ENCODE results near the gene CPTP.

DNA sequence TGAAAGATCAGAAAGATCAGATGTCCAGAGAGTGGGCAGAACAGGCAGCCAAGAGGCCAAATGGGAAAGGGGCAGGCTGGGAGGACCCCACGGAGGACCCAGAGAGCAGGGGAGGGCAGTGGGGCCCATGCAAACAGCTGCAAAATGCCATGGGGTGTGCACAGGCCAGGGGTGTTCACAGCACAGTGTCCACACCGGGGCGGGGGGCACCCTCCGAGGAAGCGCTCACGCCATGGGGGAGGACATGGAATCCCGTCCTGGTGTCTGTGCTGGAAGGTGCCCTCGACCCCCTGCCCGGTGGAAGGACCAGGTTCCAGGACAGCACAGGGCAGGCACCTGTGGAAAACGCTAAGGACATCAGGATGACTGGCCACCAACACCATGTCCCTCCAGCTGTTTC is 1.6 kb upstream of the CPTP start:
- TF ChIP-seq EZH2 (IDR thresholded peaks at IDR 0.05; ENCODE audit: borderline replicate concordance, low read length) (no peak), CTCF (conservative IDR thresholded peaks at IDR 0.05 in 1 of 2, IDR thresholded peaks at IDR 0.05 in 1 of 2; ENCODE audit: extremely low read depth in 1 of 2, insufficient read depth in 1 of 2, low read depth in 1 of 2, low read length in 2 of 2) (no peak)

Measured in mammary epithelial cell (primary cell).